ENCODE results near the gene RPS6KA2.

DNA sequence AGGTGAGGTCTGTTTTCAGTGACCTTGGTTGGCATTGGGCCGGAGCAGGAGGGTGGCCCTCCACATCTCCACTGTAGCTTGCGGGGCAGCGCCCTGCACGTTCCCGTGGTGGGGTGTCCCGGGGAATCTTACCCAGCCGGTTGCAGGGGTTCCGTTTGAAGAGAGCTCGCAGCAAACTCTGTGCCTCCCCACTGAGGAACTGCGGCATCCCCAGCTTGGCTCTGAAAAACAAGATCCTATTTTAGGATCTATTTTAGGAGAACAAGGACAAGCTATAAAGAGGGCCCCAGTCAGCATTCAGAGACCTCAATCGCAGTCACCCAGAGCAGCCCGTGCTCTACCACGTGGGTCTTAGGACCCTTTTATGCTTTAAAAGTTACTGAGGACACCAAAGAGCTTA lies 138.3 kb downstream of the RPS6KA2 start:
- TF ChIP-seq CTCF (IDR thresholded peaks at IDR 0.05; ENCODE audit: insufficient read depth, low read length): no peak
- no peak for TF ChIP-seq SPI1 (IDR thresholded peaks at IDR 0.05; ENCODE audit: borderline replicate concordance, low read depth)
- no peak for TF ChIP-seq GABPA (IDR thresholded peaks at IDR 0.05; ENCODE audit: low read depth)
- no peak for TF ChIP-seq POLR2AphosphoS5 (IDR thresholded peaks at IDR 0.05; ENCODE audit: low read depth)
- TF ChIP-seq REST (IDR thresholded peaks at IDR 0.05; ENCODE audit: insufficient replicate concordance, low read depth): no peak

Data from HL-60 (cell line).